ENCODE measurements around the gene RLIM. TPM values are rescaled to one million over a fixed set of nuclear protein-coding genes. Genes with fewer than 3 reads are reported as not detected.

RLIM gene
- total and polyA plus RNA-seq, 2 experiments from 2014 or later = 6.6 to 40.1 TPM

GRCh38 chrX:74606342-74606741 lies 8.1 kb downstream of the RLIM start:
- Histone ChIP-seq H3K4me3 (no peak overlapping the region), H3K4me2 (no peak overlapping the region), H3F3A (replicated peaks; ENCODE audit: low read depth) (no peaks in the 10 kb centered on the region), H4K20me1 (replicated peaks; ENCODE audit: insufficient read depth) (peaks cover 7% of the 10 kb centered on the region; the same call in 1 of the 2 replicates), H3K36me3 (ENCODE audit: insufficient read depth) (no peaks in the 10 kb centered on the region), H3K9me2 (ENCODE audit: insufficient read depth) (no peaks in the 10 kb centered on the region), H3K27ac (ENCODE audit: low read depth) (no peak overlapping the region), H3K27me3 (ENCODE audit: insufficient read depth) (no peaks in the 10 kb centered on the region), H2AFZ (no peak overlapping the region), H3K4me1 (ENCODE audit: insufficient read depth) (peaks cover 16% of the 10 kb centered on the region; the same call in 1 of the 2 replicates), H3K79me2 (replicated peaks; ENCODE audit: insufficient read depth) (peaks cover 99% of the 10 kb centered on the region)
- DNase-seq (ENCODE audit: low spot score) (no peak), ATAC-seq (no peak)
- no peaks in the 10 kb centered on the region for H3K9me3 Mint-ChIP-seq
- H3K36me3 Mint-ChIP-seq (ENCODE audit: low read depth) = peaks cover 39% of the 10 kb centered on the region; the same call in 2 of the 3 replicates
- no peaks in the 10 kb centered on the region for H3K27me3 Mint-ChIP-seq (ENCODE audit: insufficient read depth, low read depth, poor library complexity)
- peaks cover 29% of the 10 kb centered on the region for H3K4me1 Mint-ChIP-seq
- TF ChIP-seq JUNB (IDR thresholded peaks at IDR 0.05; ENCODE audit: unreplicated experiment) = no peak
- no peak for TF ChIP-seq STAT1 (IDR thresholded peaks at IDR 0.05; ENCODE audit: unreplicated experiment)
- no peak for TF ChIP-seq NANOG (IDR thresholded peaks at IDR 0.05; ENCODE audit: borderline replicate concordance)
- TF ChIP-seq ZNF462 (CRISPR knock-in tag; IDR thresholded peaks at IDR 0.05) = no peak
- TF ChIP-seq POLR2AphosphoS5 (IDR thresholded peaks at IDR 0.05; ENCODE audit: low read depth) = no peak
- H3K27ac Mint-ChIP-seq = no peak overlapping the region
- H3K4me3 Mint-ChIP-seq = no peak overlapping the region

GRCh38 chrX:74603040-74603439 lies 11.4 kb downstream of the RLIM start:
- Mint-ChIP-seq H3K36me3 (ENCODE audit: low read depth) (peaks cover 34% of the 10 kb centered on the region; the same call in 2 of the 3 replicates), H3K4me3 (no peak overlapping the region), H3K27ac (no peak overlapping the region), H3K9me3 (no peaks in the 10 kb centered on the region), H3K4me1 (peaks cover 34% of the 10 kb centered on the region), H3K27me3 (ENCODE audit: insufficient read depth, low read depth, poor library complexity) (no peaks in the 10 kb centered on the region)
- Histone ChIP-seq H3K27me3 (ENCODE audit: insufficient read depth) (no peaks in the 10 kb centered on the region), H3K4me1 (ENCODE audit: insufficient read depth) (peaks cover 16% of the 10 kb centered on the region), H3K36me3 (ENCODE audit: insufficient read depth) (no peaks in the 10 kb centered on the region), H2AFZ (no peak overlapping the region), H4K20me1 (replicated peaks; ENCODE audit: insufficient read depth) (peaks cover 4% of the 10 kb centered on the region; the same call in 1 of the 2 replicates), H3K27ac (ENCODE audit: low read depth) (no peak overlapping the region), H3K4me3 (no peak overlapping the region), H3K4me2 (0 out of 2 replicates have a peak overlapping the region, but pooled peaks have one; percentile 8), H3K9me2 (ENCODE audit: insufficient read depth) (no peaks in the 10 kb centered on the region), H3K79me2 (replicated peaks; ENCODE audit: insufficient read depth) (peaks cover 99% of the 10 kb centered on the region), H3F3A (replicated peaks; ENCODE audit: low read depth) (no peaks in the 10 kb centered on the region)
- DNase-seq (ENCODE audit: low spot score) = peak; percentile 15
- no peak; the same call in 2 of the 3 replicates for ATAC-seq
- no peak for TF ChIP-seq ZNF114 (CRISPR knock-in tag; IDR thresholded peaks at IDR 0.05)
- TF ChIP-seq POLR2AphosphoS5 (IDR thresholded peaks at IDR 0.05; ENCODE audit: low read depth) = no peak
- no peak for TF ChIP-seq ZNF462 (CRISPR knock-in tag; IDR thresholded peaks at IDR 0.05)

All from GM23338 (cell line).